Fibroblast of the aortic adventitia (primary cell): Measurements from ENCODE around the gene SVBP. TPM values are rescaled to one million over a fixed set of nuclear protein-coding genes. Genes with fewer than 3 reads are reported as not detected.
"Not testable (repeated sequence)": the region's sequence is repeated elsewhere in the genome, so short reads cannot be mapped to it uniquely, and the experiment has no call there.

Source experiments
- DNase-seq: peaks from one replicate; pipeline ENCODE4 v3.0.0-alpha.2; 2010; ENCODE audit warnings: low read depth
- H3K4me3 ChIP-seq: 2 replicates; pipeline ENCODE4 v1.5.1; 2011; ENCODE audit warnings: low read depth, mild to moderate bottlenecking, control low read depth, low read length, moderate library complexity
- total RNA-seq: library from RNA; depleted of rRNA; stranded (reverse); fragments of >200 nt; gene quantifications from 2 replicates; pipeline ENCODE4 v1.2.3, GENCODE V29; 2012; ENCODE audit warnings: low replicate concordance
- TF ChIP-seq, protein P1 (sequence below): IDR thresholded peaks from 2 replicates; pipeline ENCODE4 v1.5.1; 2011; ENCODE audit warnings: mild to moderate bottlenecking, low read length, control low read depth, inconsistent platforms; ENCODE audit not compliant: insufficient read depth

The SVBP gene
- total RNA-seq, 1 donor: 18.9 TPM

DNA sequence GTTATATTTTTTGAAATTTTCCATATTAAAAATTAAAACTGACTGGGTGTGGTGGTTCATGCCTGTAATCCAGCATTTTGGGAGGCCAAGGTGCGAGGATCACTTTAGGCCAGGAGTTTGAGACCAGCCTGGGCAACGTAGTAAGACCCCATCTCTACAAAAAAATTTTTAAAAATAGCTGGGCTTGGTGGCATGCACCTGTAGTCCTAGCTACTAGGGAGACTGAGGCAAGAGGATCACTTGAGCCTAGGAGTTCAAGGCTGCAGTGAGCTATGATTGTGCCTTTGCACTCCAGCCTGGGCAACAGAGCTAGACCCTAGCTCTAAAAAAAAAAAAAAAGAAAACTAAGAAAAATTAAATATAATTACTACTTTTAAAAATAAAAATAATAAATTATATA lies 4.5 kb upstream of the SVBP start:
- TF ChIP-seq, protein P1, sequence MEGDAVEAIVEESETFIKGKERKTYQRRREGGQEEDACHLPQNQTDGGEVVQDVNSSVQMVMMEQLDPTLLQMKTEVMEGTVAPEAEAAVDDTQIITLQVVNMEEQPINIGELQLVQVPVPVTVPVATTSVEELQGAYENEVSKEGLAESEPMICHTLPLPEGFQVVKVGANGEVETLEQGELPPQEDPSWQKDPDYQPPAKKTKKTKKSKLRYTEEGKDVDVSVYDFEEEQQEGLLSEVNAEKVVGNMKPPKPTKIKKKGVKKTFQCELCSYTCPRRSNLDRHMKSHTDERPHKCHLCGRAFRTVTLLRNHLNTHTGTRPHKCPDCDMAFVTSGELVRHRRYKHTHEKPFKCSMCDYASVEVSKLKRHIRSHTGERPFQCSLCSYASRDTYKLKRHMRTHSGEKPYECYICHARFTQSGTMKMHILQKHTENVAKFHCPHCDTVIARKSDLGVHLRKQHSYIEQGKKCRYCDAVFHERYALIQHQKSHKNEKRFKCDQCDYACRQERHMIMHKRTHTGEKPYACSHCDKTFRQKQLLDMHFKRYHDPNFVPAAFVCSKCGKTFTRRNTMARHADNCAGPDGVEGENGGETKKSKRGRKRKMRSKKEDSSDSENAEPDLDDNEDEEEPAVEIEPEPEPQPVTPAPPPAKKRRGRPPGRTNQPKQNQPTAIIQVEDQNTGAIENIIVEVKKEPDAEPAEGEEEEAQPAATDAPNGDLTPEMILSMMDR: no peak
- no peak for DNase-seq
- H3K4me3 ChIP-seq: no peak overlapping the region

DNA sequence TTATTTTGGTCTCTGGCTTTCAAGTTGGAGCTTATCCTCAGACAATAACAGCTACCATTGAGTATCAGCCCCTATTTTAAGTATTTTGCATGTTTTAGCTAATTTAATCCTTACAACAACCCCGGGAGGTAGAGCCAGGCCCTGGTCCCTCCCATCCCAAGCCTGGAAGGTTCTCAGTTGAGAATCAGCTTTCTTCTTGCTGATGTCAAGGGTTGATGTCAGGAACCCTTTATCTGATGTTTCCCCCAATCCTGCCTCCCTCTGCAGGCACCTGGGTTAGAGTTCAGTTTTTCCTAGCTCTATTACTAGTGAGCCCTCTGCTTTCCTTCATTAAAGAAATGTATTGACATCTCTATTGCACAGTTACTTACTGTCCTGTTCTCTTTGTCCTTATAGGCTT lies 3.6 kb upstream of the SVBP start:
- no peak for DNase-seq
- no peak overlapping the region for H3K4me3 ChIP-seq
- TF ChIP-seq, protein P1: no peak

DNA sequence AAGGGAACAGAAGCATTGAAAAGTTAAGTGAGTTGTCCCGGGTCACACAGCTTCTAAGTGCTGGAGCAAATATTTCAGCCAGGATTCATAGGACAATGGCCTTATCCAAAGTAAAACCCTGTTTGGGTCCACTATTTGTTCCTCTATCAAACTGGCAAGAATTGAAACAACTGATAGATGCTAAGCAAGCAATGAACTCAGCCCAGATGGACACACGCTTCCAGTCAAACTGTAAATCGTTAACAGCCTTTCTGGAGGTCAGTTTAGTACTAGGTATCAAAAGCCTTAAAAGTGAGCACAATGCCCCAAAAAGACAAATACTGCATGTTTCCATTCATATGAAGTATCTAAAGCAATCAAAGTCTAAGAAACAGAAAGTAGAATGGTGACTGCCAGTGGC lies 779 bp upstream of the SVBP start:
- TF ChIP-seq, protein P1: no peak
- peak overlapping the region; percentile 57 for H3K4me3 ChIP-seq
- DNase-seq: no peak

DNA sequence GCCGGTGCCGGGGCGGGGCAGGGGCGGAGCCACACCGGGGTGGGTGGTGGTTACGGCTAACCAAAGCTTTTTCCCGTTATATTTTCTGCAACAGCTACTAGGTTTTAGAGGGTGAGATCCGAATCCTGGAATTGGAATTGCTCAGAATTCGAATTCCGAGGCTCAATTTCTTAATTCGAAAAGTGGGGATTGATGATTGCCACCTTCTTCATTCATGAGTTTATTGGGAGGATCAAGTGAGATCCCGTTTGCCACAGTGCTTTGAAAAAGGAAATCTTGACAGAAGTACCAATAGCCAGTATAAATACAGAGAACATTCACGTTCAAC lies 207 bp upstream of the SVBP start:
- DNase-seq: no peak
- H3K4me3 ChIP-seq: peak overlapping the region; percentile 57
- TF ChIP-seq, protein P1: no peak

DNA sequence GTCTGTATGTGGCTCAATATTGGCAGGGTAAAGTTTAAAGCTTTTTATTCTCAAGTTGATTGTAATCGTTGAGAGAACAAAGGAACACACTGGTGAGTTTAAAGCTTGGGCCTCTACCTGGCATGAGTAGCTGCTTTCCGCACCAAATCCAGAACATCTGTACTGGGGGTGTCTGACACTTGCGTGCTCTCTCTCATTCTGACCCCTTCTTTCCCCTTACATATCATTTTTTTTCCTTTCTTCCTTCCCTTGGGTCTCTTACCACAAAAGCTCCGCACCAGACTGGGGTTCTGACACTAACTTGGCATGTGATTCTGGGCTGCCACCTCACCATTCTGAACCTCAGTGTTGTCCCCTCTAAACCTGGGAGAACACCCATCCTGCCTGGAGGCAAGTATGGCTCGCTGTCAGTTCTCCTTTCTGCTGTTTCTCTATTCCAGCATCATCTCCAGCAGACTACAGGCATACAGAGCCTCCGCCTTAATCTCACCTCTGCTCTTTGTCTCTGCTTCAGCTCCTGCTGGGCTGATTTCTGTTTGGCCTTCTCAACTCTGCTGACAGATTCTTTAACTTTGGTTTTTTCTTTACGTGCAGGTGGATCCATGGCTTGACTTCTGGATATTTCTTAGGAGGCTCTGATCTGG lies 1.1 kb downstream of the SVBP start:
- TF ChIP-seq, protein P1: no peak
- H3K4me3 ChIP-seq: peak overlapping the region; percentile 83
- DNase-seq: peak; percentile 15

DNA sequence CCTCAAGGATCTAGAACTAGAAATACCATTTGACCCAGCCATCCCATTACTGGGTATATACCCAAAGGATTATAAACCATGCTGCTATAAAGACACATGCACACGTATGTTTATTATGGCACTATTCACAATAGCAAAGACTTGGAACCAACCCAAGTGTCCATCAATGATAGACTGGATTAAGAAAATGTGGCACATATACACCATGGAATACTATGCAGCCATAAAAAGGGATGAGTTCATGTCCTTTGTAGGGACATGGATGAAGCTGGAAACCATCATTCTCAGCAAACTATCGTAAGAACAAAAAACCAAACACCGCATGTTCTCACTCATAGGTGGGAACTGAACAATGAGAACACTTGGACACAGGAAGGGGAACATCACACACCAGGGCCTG lies 2.4 kb downstream of the SVBP start:
- not testable (repeated sequence) for H3K4me3 ChIP-seq, DNase-seq

DNA sequence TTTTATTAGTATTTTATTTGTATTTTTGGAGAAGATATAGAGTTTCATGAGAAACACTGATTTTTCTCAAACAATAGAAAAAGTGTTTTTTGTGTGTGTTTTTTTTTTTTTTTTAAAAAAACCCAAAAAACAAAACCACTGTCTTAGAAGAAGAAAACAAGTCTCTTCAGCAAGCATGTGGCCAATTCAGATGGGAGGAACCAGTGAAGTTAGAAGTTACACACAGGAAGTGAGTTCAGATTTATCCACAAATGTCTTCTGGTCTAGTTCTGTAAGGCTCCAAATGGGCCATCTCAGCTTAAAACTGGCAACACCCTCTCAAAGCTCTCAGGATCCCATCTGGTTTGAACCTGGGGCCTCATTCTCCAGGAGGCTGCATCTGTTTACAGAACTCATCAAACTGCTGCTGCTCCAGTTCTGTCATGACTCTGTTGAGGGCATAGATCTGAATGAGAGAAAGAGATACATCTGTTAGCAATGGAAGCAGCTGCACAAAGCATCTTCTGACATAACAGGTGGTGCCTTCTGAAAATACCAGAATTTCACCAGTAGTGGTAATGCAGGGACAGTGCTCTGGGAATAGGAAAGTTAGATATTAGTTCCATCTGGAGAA lies 10.0 kb downstream of the SVBP start:
- TF ChIP-seq, protein P1: no peak
- no peak for DNase-seq
- H3K4me3 ChIP-seq: no peak overlapping the region
